NCI-H128 (cell line): ENCODE data around the gene SCGB1D1.
A peak's percentile ranks its signal among the peaks of the same experiment; 100 is the strongest.
"Not testable (repeated sequence)": the region's sequence is repeated elsewhere in the genome, so short reads cannot be mapped to it uniquely, and the experiment has no call there.

Experiments
- DNase-seq: peaks from one replicate; lab custom pipeline; 2025; ENCODE audit not compliant: unreplicated experiment; lab: John Stamatoyannopoulos, UW

Gene SCGB1D1

DNA sequence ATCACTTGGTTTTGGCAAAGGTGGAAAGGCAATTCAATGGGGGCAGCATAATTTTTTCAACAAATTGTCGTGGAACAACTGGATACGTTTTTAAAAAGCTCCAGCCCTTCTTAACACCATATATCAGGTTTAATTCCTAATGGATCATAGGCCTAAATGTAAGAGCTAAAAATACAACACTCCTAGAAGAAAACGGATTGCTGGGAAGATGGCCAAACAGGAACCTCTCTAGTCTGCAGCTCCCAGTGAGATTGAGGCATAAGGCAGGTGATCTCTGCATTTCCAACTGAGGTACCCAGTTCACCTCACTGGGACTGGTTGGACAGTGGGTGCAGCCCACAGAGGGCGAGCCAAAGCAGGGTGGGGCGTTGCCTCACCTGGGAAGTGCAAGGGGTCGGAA, 32.4 kb upstream of the SCGB1D1 start:
- DNase-seq, result no peak

DNA sequence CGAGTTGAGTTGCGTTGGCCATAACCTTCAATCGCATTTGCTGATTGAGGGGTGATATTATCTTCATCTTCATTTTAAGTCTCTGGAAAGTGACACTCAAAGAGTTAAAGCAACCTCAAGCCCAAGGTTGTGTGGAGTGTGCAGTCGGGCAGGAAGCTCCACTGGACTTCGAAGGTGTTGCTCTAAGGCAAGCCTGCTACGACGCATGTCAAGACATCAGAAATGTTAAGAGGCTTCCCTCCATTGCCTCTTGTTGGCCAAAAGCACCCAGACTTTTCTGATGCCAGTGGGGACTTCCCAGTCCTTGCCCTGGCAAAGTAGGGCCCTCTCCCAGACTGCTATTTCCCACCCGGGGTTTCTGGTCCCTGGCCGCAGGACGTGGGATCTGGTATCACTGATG, 23.6 kb upstream of the SCGB1D1 start:
- no peak for DNase-seq

DNA sequence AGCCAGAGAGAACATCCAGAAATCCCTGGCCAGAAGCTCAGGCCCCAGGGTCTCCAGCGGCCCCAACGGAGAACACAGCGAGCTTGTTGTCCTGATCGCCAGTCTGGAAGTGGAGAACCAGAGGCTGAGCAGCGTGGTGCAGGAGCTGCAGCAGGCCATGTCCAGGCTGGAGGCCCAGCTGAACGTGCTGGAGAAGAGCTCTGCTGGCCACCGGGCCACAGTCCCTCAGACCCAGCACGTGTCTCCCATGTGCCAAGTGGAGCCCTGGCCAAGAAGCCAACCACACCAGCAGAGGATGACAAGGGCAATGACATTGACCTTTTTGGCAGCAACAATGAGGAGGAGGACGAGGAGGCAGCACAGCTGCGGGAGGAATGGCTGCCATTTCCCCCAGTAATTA, 20.6 kb upstream of the SCGB1D1 start:
- DNase-seq, result no peak

DNA sequence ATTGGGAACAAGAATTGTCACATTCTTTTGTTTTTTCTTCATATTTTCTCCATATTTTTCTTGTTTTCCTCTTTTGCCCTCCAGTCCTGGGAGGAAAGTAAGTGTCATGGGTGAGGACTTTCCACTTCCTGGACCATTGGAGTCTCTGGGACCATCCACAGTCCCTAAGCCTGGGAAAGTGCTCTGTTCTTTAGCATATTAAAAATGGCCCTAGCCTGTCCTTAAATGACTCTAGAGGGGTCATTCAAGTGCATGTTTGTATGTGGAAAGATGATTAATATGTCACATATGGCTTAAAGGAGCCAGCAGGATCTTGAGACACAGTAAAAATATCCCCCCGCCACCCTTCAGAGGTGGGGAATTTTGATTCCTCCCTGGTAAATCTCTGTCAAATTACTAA, 20.1 kb upstream of the SCGB1D1 start:
- no peak for DNase-seq

DNA sequence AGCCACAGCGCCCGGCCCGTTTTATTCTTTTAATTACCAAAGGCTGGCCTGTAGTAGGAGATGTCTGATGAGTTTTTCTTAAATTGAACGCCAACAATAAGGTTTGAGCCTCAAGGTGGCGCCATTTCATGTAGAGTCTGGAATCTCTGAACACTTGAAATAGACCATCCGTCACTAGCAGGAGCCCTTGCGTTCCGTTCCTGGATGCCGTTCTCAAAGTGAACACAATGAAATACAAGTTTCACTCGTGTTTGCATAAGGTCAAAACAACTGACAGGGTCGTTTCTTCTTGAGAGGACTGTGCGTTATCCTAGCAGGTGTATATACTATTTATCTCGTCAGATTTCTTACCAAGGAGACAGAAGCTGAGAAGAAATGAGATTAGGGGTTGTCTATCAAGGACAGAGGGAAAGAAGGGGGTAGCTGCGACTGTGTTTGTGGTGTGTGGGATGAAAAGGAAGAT, 18.7 kb upstream of the SCGB1D1 start:
- peak; percentile 63 for DNase-seq

DNA sequence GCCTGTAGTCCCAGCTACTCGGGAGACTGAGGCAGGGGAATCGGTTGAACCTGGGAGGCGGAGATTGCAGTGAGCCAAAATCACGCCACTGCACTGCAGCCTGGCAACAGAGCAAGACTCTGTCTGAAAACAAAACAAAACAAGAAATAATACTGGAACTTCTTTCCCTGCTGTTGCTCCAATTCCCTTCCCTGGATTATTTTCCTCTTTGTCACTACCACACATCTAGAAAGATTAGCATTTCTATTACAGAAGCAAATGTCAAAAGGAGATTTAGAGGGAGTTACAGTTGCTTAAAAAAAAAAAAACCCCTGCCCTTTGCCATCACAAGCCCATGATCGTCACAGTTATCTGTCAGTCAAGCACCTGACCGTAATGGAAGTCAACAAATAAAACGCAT, 17.7 kb upstream of the SCGB1D1 start:
- DNase-seq, result no peak

DNA sequence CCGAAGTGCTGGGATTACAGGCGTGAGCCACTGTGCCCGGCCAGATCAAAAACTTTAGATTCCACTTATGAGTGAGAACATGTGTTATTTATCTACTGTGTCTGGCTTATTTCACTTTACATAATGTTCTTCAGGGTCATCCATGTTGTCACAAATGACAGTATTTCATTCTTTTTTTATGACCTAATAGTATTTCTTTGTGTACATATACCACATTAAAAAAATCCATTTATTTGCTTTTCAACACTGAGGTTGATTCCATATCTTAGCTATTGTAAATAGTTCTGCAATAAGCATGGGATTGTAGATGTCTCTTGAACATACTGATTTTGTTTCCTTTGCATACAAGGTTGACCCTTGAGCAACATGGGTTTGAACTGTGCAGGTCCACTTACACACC, 13.2 kb upstream of the SCGB1D1 start:
- no peak for DNase-seq

DNA sequence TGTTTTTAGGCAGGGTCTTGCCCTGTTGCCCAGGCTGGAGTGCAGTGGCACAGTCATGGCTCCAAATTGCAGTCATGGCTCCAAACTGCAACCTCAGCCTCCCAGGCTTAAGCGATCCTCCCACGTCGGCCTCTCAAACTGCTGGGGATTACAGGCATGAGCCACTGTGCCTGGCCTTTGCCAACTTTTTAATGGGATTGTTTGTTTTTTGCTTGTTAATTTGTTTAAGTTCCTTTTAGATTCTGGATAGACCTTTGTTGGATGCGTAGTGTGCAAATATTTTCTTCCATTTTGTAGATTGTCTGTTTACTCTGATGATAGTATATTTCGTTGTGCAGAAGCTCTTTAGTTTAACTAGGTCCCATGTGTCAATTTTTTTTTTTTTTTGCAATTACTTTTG, 10.0 kb upstream of the SCGB1D1 start:
- DNase-seq, result no peak

DNA sequence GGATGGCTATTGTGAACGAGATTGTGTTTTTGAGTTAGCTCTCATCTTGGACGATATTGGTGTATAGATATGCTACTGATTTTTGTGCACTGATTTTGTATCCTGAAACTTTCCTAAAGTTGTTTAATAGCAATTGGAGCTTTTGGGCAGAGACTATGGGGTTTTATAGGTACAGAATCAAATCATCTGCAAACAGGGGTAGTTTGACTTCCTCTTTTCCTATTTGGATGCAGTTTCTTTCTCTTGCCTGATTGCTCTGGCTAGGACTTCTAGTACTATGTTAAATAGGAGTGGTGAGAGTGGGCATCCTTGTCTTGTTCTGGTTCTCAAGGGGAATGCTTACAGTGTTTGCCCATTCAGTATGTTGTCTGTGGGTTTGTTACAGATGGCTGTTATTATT, 8.9 kb upstream of the SCGB1D1 start:
- no peak for DNase-seq

DNA sequence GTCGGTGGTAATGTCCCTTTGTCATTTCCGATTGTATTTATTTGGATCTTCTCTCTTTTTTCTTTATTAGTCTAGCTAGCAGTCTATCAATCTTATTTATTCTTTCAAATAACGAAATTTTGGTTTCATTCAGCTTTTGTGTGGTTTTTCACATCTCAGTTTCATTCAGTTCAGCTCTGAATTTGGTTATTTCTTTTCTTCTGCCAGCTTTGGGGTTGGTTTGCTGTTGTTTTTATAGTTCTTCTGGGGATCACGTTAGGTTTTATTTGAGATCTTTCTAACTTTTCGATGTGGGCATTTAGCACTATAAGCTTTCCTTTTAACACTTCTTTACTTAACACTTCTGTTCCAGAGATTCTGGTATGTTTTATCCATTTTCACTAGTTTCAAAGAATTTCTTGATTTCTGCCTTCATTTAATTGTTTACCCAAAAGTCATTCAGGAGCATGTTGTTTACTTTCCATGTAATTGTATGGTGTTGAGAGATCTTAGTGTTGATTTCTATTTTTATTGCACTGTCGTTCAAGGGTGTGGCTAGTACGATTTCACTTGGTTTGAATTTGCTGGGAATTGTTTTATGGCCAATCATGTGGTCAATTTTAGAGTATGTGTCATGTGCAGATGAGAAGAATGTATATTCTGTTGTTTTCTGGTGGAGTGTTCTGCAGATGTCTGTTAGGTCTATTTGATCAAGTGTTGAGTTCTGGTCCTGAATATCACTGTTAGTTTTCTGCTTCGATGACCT, 7.7 kb upstream of the SCGB1D1 start:
- DNase-seq, result no peak

DNA sequence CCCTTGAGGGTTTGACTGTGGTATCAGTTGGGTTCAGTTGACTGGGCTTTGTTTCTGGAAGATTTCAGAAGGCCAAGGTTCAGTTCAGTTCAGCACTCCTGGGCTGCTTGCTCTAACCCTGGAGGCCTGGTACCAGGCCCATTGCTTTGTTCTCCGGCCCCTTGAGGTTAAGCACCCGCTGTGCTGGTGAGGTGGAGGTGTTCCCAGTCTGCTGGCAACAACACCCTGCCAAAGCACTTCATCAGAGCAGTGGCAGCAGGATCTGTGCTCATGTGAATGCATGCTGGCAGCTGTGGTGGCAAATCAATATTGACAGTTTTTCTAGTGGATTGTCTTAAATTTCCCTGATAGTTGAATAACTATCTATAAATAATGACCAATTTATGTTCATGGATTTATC, 3.8 kb upstream of the SCGB1D1 start:
- DNase-seq, result peak; percentile 5

DNA sequence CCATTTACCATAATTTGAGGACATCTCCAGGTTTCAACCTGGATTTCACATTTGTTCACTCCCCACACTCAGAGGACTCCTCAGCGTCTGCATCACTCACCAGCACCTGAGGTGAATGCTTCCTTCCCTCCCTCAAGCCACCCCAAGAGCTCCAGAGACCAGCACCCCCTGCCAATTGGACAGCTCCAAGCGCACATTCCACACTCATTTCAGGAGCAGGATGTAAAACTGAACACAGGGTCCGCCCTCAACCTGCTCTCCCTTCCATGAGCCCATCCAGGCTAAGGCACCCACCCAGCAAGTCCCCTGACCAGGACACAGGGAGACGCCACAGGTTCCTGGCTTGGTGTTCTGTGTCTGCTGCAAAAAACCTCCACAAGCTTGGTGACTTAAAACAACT, 3.9 kb downstream of the SCGB1D1 start:
- DNase-seq, result no peak

DNA sequence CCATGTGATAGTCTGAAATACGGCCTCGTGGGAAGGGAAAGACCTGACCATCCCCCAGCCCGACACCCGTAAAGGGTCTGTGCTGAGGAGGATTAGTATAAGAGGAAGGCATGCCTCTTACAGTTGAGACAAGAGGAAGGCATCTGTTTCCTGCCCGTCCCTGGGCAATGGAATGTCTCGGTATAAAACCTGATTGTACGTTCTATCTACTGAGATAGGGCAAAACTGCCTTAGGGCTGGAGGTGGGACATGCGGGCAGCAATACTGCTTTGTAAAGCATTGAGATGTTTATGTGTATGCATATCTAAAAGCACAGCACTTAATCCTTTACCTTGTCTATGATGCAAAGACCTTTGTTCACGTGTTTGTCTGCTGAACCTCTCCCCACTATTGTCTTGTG, 5.0 kb downstream of the SCGB1D1 start:
- DNase-seq, result not testable (repeated sequence)

DNA sequence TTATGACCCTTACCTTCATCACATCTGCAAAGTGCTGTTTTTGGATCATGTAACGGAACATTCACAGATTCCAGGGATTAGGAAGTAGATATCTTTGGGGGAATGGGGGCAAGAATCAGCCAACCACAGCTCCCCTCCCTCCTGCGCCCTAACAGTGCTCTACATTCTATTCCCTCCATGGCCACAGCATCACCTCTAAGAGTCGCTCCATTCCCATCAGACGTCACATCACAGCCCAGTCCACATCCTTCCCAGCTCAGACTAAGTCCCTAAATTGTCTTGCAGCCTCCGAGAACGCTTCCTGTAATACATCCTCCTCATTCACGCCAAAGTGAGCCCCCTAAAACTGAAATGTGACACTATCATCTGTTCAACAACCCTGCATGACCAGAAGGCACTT, 5.9 kb downstream of the SCGB1D1 start:
- no peak for DNase-seq

DNA sequence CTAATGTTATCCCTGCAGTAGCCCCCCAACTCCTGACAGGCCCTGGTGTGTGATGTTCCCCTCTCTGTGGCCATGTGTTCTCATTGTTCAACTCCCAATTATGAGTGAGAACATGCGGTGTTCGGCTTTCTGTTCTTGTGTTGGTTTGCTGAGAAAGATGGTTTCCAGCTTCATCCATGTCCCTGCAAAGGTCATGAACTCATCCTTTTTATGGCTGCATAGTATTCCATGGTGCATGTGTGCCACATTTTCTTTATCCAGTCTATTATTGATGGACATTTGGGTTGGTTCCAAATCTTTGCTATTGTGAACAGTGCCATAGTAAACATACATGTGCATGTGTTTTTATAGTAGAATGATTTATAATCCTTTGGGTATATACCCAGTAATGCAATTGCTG, 7.4 kb downstream of the SCGB1D1 start:
- DNase-seq, result not testable (repeated sequence)

DNA sequence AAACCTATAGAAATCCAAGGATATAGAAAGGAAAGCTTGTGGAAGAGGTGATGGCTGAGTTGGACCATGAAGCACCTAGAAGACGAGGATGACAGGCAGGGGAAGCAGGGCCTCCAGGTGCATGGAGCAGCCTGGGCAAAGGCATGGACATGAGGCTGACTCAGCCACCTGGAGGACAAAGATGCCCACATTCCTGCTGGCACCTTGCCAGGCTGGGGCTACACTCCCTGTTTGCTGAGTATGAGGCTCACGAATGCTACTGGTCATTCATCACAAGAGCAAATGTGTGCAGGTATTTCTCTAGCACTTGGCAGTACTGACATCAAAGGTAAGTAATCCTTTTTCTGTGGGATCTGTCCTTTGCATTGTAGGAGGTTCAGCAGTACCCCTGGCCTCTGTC, 11.4 kb downstream of the SCGB1D1 start:
- DNase-seq, result no peak

DNA sequence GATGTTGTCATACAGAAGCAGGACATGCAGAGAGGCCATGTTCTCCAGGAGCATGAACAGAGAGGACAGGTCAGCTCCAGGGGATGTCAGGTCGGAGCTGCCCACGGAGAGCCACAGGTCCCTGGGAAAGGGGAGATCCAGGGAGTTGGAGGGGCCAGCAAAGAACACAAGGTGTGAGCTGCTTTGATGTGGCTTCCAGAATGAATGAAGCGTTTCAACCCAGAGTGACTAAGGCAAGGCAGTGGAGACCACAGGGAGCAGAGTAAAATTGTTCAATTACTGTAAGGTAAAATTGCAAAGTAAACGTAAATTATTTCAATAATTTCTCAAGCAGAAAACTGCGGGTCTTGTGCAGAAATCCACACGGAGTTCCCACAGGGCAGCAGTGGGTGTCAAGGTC, 12.9 kb downstream of the SCGB1D1 start:
- no peak for DNase-seq

DNA sequence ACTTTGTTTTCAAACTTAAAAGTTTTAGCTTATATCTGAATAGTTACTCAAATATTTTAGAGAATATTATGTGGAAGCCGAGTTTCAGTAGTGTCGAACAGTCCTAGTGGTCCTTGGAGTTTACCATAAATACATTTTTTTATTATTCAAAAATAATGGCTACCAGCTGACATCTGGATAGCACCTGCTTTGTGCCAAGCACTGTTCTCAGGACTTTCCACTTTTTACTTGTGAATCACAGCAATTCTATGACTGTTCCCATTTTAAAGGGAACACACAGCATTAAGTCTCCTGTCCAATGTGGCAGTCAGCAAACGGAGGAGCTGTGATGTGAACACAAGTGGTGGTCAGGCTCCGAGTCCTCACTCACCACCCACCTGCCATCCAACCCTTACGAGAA, 14.4 kb downstream of the SCGB1D1 start:
- DNase-seq, result no peak

DNA sequence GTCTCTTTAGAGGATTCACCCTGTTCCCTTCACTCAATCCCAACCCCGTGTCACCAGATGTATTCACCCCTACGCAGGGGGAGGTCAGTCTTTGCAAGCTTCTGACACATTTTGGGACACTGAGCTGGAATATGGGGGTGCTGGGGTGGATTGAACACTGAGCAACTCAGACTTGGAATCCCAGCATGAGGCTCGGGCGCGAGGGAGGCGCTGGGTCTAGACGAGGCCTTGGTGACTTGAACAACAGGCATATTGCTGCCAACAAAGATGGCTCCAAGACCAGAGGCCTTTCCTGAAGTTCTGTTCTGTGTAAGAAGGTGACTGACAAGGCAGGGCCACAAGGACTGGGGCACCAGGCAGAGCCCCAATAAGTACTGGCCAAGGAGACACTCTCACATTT, 15.4 kb downstream of the SCGB1D1 start:
- no peak for DNase-seq

DNA sequence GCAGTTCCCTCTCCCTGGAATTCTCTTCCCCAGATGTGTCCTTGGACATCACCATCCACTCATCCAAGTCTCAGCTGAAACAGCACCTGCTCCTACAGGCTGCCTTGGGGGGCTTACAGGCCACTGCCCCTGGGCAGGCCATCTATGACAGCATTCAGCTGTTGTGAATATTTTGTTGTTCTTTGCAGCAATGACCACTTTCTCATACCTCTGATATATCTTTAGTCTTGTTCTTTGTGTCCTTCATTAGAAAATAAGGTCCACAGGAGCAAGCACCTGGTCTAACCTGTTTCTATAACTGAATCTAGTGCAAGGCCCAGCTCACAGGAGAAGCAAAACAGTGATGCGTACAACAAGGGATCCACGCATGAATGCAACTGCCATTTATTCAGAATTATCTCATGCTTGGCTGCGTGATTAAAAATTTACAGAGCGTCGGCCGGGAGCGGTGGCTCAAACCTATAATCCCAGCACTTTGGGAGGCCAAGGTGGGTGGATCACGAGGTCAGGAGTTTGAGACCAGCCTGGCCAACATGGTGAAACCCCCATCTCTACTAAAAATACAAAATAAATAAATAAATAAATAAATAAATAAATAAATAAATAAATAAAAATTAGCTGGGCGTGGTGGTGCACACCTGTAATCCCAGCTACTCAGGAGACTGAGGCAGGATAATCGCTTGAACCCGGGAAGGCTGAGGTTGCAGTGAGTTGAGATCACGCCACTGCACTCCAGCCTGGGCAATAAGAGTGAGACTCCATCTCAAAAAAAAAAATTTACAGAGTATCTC, 16.5 kb downstream of the SCGB1D1 start:
- not testable (repeated sequence) for DNase-seq

DNA sequence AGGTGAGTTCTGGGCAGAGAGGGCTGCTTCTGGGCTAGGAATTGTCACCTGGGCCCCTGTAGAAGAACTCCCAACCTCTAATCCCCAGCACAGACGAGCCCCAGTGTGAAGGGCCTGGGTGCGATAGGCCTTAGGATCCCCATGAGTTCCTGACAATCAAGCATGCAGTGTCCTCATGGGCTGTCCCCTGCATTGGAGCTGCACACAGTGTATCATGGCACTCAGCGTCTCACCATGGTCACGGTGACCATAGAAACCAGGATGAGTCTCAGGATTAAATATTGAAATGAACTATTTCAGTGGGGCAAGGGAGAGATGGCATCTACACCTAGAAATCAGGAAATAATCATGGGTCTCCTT, 18.7 kb downstream of the SCGB1D1 start:
- no peak for DNase-seq

DNA sequence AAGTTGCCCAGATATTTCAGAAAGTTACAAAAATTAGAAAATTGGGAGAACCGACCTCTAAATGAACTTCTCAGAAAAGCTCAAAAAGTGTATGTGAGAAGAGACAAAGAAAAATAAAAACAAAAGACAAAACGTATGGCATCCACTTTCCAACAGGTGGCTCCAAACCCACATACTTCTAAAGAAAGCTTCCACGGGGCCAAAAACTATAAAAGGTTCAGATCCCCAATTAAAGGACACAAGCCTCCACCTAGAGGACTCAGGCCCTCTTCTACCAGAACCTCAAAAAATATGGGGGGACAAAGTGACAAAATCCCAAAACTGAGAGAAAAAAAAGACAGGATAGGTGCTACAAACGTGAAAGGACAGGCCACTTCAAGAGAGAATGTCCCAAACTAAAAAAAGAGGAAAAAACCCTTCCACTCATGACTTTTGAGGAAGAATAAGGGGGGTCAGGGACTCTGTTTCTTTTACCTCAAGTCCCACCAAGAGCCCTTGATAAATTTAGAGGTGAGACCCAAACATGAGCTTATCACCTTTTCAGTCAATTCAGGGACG, 27.3 kb downstream of the SCGB1D1 start:
- DNase-seq, result no peak
